Frontal cortex (tissue), 4 donors: Measurements from ENCODE around the gene TNF. TPM values are rescaled to one million over a fixed set of nuclear protein-coding genes. Genes with fewer than 3 reads are reported as not detected.
"Not testable (repeated sequence)": the region's sequence is repeated elsewhere in the genome, so short reads cannot be mapped to it uniquely, and the experiment has no call there.

Source experiments
- DNase-seq, 2 donors: peaks; one replicate each; pipeline ENCODE4 v3.0.0; 2012; ENCODE audit warnings: low spot score in 2 of 2
- FAIRE-seq: peaks from 2 replicates; lab custom pipeline; 2012; peaks lifted over from hg19 to GRCh38; lab: Jason Lieb, UNC
- total RNA-seq: library from RNA; depleted of rRNA; stranded (reverse); fragments of >200 nt; gene quantifications from one replicate; pipeline ENCODE4 v1.2.3, GENCODE V29; 2014
- donor health status: control.
- donor health status: control.
- donor health status: control.

Gene TNF
- total RNA-seq, 1 donor from 2014 or later = not detected

DNA sequence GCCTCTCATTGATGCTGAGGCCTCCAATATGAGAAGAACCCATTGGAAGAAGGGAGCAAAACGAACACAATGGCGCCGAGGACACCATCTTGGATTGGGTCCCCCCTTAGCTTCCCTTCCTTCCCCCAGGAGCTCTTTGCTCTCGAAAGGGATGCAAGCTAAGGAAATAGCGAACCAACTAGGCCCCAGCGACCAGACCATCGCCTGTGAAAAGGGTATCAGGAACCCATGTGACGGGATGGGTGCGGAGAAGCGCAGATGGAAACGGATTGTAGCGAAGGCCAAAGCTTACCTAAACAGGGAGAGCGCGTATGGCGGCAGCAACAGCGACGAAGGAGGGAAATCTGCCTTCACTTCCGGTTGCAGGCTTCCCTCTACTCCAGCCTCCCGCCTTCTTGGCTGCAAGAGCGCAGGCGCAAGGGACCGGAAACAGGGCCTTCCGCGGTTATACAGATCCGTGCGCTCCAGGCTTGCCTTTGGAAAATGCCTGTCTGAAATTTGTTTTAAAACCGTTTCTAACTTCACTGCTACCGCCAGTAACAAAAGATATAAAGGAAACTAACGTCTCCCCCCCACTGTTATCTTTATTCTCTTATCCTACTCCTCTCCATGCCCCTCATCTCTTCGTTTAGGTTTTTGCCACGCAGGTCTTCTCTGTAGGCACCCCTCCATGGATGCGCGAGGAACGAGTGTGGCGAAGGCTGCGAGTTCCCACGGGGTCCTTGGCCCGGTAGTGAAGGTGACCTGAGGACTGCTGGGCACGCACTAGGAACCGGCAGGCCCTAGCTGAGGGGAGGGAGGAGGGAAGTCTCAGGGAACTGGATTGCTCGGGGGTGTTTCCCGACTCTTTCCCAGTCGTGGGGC, 33.5 kb upstream of the TNF start, which contains the start of gene DDX39B:
Gene DDX39B (minus strand): TSS at position 346 of the 864 bp plus-strand sequence. CDS start 1,471 bp downstream, outside the sequence.
- peak; percentile 76 to 78 for DNase-seq
- no peak for FAIRE-seq

DNA sequence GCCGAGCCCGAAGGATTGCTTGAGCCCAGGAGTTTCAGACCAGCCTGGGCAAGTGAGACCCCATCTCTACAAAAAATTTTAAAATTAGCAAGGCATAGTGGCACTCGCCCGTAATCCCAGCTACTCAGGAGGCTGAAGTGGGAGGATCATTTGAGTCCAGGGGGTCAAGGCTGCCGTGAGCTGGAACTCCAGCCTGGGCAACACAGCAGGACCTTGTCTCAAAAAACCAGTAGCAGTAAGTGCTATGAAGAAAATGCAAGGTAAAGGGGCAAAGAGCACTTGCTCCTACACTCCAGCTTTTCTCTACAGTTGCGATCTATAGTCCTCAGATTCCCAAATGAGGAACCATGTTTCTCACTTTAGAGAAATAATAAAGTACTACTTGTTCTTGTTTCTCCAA, 31.7 kb upstream of the TNF start:
- no peak for FAIRE-seq
- DNase-seq = no peak

DNA sequence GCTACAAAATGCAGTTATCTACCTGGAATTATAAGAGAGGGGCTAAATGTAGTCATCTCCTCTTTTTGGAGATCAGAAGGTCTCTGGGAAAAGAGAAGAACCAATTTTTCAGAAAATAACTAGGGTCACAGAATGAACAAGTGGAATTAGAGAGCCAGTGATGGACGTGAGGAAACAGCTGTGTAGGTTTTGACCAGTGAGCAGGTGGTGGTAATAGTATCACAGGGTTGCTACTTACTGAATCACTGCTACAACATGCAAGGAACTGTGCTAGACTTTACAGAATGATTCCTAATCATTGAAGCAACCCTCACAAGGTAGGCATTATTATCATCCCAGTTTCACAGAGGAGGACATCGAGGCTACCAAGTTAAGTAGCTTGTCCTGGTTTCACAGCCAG, 30.7 kb upstream of the TNF start:
- DNase-seq (no peak), FAIRE-seq (no peak)

DNA sequence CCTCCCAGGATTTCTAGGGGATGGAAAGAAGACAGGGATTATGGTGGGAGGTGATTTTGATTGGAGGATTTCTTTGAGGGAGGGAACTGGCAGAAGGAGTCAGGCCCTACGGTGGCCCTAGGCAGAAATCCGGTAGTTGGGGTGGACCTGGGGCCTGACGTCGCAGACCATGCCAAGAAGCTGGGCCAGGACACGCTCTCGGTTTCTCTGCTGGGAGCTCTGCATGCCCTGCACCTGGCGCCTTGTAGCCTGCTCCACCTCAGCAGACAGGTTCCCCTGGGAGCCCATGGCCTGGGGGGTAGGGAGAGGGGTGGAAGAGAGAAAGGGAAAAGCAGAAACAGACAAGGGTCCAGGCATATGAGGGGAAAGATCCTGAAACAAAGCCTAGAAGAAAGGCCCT, 30.1 kb upstream of the TNF start:
- no peak for FAIRE-seq

DNA sequence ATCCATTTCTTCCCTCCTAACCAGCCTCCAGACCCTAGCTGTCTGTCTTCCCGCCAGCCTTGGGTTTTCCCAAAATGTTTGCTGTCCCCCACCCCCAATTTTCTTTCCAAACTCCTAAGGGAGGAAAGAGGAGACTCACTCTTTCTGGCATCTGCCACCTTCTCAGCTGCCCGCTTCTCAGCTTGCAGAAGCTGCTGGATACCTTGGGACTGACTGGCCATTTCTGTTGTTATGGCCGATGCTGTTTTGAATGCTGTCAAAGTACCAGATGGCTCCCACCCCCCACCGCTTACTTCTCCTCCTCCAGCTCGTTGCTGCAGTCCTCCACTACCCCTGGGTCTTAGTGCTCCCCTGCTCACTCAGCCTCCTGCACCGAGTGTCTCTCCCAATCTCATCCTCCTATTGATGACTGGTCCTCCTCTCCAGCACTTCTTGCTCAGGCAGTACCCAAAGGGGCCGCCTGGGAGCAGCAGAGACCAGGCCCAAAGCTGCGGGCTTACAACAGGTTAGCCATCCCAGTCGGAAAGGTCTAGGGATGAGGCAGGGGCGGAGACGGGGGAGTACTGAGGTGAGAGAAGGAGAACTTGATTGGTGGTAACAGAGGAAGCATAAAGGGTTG, 28.9 kb upstream of the TNF start, which contains the start of gene ATP6V1G2:
Gene ATP6V1G2 (minus strand): TSS at position 270 of the 619 bp plus-strand sequence. CDS start 49 bp downstream, at position 221.
- peak; percentile 62 to 63 for DNase-seq
- FAIRE-seq = no peak

More for the DNA sequence above, 30.1 kb upstream of the TNF start:
- DNase-seq = no peak

DNA sequence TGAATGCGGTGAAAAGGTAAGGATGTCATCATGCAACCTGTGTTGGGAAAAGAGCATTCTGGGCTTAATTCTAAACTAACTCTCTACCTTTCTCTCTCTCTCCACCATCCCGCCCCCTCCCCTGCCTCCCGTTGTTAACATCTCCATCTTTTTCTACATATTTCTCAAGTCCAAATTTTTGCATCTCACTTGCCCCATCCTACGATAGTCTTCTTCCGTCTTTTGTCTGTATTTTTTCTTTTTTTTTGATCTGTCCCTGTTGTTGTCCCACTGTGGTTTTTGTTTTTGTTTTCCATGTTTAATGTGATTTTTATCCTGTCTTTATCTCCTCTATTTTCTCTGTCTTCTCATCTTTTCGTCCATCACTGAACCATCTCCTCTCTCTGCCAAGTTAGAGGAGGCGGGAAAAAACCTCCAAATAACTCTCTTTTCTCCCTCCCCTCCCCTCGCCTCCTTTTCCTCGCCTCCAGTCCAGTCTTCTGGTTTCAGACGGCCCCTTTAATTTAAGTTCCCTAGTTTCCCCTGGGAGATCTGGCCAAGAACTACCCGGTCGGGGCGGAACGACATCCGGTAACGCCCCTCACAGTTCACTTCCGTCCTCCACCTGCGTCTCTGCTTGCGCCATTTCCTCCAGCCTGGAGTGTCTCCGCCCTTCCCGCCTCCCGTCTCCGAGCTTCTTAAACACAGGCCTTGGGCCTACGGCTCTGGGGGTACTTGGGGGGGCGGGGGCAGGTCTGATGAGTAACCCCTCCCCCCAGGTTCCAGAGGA, 28.2 kb upstream of the TNF start, which contains the start of gene NFKBIL1:
Gene NFKBIL1 (plus strand): TSS at position 651 of the 769 bp plus-strand sequence. CDS start 87 bp downstream, at position 738.
- DNase-seq (peak; percentile 89 to 91), FAIRE-seq (no peak)

DNA sequence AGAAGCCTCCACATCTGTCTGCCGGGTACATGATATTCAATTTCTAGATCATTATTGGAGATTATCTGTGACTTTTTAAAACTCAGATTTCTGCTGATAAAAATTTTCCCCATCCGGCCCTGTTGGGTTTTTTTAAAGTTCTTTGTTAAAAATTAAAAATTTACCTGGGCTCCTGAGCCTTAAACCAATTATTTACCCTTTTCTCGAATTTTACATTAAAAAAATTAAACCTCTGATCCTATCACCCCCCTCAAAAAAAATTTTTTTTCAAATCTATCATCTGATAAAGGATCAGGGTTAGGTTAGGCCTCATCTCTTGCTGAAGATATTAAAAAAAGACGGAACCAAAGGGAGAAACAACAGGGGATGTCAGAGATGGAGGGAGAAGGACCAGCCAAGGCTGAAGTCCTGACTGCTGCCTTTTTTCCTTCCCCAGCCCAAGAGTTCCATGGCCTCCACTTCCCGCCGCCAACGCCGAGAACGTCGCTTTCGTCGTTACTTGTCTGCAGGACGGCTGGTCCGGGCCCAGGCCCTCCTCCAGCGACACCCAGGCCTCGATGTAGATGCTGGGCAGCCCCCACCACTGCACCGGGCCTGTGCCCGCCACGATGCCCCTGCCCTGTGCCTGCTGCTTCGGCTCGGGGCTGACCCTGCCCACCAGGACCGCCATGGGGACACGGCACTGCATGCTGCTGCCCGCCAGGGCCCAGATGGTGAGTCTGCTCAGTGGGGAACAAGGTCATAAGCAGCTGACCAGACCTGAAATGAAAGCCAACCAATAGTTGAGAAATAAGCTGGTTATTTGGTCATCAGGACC, 27.4 kb upstream of the TNF start:
- FAIRE-seq (no peak), DNase-seq (no peak)

DNA sequence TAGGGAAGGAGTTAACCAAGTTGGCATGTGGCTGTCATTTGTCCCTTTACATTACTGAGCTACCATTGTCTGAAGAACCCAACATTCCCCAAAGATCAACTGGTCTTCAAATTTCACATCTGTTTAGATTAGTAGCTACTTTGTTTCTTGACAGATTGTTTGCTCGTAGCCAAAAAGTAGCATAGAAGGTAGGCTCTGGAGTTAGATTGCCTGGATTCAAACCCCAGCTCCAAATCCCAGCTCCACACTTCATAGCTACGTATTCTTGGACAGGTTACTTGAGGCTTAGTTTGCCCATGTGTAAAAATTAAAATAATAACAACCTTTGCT, 26.9 kb upstream of the TNF start:
- no peak for FAIRE-seq

DNA sequence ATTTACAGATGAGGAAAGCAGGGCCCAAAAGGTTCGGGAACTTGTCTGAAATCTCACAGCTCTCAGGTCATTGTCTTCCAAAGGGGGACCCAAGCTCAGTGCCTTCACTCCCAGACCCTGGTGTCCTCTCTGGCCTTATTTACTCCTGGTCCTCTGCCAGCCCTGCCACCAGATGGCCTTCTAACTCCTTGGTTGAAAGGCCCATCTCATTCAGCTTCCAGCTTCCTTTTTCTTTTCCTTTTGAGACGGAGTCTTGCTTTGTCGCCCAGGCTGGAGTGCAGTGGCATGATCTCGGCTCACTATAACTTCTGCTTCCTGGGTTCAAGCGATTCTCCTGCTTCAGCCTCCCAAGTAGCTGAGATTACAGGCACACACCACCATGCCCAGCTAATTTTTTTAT, 24.0 kb upstream of the TNF start:
- FAIRE-seq, DNase-seq: not testable (repeated sequence)

More for the DNA sequence above, 26.9 kb upstream of the TNF start:
- DNase-seq = no peak

DNA sequence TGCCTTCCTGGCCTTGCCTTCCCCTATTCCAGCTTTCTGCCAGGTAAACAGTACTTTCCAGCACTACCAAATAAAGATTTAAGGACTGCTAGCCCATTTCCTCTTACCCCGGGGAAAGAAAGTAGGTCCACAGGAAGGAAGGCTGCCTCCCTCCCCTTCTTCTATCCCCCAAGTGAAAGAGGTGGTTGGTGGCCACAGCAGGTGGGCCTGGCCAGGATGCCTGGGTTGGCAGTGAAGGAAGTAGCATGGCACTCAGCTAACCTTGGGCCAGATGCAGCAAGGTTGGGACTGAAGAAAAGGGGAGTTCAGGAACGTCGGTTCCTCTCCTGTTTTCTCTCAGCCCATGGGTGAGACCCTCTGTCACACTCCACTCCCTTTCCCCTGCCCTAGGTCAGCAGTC, 19.1 kb upstream of the TNF start:
- FAIRE-seq (no peak), DNase-seq (no peak)

DNA sequence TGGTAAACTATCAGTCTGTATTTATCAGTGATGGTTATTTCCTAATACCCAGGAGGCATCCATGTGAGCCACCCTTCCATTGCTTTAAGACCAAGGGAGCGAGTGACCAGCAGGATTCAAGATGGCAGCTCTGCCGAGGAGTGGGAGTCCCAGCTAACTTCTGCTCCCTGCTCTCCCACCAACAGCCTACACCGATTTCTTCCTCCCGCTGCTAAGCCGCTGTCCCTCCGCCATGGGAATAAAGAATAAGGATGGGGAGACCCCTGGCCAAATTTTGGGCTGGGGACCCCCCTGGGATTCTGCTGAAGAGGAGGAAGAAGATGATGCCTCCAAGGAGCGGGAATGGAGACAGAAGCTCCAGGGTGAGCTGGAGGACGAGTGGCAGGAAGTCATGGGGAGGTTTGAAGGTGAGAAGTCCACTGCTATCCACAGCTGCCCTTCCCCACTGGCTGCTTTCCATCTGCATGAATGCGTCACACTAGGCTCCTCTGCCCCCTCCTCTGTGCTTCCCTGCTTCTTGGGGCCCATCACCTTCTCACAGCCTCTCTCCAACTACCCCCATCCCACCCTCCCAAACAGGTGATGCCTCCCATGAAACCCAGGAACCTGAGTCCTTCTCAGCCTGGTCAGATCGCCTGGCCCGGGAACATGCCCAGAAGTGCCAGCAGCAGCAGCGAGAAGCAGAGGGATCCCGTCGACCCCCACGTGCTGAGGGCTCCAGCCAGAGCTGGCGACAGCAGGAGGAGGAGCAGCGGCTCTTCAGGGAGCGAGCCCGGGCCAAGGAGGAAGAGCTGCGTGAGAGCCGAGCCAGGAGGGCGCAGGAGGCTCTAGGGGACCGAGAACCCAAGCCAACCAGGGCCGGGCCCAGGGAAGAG, 17.7 kb upstream of the TNF start:
- DNase-seq (no peak), FAIRE-seq (no peak)

DNA sequence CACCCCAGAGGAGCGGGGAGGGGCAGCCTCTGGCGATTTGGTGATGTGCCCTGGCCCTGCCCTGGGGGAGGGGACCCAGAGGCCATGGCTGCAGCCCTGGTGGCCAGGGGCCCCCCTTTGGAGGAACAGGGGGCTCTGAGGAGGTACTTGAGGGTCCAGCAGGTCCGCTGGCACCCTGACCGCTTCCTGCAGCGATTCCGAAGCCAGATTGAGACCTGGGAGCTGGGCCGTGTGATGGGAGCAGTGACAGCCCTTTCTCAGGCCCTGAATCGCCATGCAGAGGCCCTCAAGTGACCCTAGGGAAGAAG, 17.1 kb upstream of the TNF start:
- FAIRE-seq (no peak), DNase-seq (no peak)

DNA sequence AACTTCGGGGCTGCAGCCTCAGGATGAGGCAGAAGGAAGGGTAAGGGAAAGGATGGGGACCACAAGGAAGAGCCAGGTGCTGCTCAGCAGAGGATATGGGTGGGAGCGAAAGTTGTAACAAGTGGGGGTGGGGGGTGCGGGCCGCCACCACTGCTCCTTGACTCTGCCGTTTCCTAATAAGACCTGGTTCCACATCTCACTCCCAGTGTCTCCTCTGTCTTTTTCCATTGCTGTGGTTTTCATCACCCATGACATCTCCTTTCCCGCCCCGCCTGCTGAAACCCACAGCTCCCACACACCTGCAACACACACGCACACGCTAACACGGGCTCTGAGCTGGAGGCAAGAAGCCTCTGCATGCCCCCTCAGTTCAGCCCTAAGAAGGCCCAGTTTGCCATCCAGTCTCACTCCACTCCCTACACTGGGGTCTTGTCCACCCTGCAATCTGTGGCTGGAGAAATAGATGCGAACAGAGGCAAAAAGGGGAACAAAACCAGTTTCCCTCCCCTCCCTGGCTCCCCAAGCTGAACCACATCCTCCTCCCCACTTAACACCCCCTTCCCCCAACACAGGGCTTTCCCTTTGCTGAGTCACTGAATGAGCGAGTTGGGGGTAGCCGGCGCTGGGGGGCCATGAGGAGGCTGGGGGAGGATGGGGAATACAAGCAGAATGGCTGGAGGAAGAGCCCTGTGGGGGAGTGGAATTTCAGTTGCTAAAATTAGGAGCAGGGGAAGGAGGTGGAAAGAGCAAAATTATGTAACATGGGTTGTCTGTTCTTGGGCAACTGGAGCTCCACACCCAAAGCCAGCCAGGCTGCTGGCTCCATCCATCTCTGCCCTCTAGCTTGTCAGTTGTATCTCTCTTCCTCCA, 16.5 kb upstream of the TNF start:
- no peak for FAIRE-seq

DNA sequence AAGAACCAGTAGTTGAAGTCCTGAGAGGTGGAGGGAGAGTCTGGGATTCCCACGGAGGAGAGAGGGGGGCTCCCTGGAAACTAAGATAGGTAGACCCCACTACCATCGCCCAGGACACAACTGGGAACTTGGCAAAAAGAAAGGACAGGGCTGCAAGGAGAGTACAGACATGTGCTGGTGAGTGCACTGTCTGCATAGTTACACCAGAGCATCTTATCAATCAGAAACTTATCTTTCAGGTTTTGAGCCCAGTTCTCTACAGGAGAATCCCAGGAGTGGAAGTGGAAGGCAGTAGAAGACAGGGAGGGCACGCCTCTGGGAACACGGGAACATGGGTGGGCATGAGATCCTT, 15.8 kb upstream of the TNF start:
- no peak for FAIRE-seq
- DNase-seq = no peak

More for the DNA sequence above, 16.5 kb upstream of the TNF start:
- DNase-seq = peak in 1 of 2 donors; percentile 48

DNA sequence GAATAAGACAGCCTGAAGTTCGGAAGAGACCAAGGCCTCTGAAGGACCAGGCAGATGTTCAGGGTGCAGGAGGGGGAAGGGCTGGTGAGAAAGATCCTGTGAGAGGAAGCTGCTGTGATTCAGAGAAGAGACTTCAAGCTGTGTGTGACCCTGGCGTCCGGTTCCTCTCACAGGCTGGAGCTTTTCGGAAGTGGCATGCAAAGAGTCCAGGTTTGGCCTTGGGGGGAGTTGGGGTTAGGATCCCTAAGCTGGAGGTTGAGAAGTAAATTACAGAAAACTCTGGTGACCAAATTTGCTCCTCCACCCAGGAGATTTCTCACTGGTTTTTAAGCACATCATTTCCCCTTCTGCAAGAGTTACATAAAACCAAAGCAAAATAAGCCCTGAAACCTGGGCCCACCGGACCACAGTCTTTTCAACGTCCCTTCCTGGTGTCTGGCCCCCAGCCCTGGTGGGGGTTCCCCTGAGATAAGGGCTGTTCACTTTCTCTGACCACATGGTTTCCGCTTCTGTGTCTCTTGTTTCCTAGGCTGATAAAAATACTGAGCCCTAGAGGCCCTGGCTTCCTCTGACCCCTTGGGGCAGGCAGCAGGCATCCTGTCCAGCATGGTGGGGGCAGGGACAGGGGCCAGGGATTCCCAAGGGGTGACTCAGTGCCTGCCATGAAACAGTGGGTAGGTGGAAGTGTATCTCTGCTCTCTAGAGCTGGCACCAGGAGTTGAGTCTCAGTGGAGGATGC, 15.2 kb upstream of the TNF start:
- no peak for DNase-seq
- FAIRE-seq = no peak

DNA sequence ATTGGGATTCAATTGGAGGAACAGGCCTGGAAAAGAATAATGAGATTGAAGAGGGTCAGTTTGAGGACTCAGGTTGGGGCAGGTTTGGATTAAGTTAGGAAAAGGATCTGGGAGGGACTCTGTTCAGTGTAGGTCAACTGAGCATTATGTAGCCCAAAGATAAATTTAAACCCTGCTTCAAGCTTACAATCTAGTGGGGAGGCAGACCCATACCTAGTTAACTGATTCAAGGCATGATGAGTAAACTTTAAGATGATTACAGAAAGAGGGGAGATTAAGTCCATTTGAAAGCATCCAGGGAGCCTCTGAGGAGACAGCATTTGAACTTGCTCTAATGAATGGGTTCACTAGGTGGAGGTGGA, 14.7 kb upstream of the TNF start:
- DNase-seq (no peak), FAIRE-seq (no peak)
